Measurements from ENCODE around the gene MGARP.

- TF ChIP-seq, protein P1, sequence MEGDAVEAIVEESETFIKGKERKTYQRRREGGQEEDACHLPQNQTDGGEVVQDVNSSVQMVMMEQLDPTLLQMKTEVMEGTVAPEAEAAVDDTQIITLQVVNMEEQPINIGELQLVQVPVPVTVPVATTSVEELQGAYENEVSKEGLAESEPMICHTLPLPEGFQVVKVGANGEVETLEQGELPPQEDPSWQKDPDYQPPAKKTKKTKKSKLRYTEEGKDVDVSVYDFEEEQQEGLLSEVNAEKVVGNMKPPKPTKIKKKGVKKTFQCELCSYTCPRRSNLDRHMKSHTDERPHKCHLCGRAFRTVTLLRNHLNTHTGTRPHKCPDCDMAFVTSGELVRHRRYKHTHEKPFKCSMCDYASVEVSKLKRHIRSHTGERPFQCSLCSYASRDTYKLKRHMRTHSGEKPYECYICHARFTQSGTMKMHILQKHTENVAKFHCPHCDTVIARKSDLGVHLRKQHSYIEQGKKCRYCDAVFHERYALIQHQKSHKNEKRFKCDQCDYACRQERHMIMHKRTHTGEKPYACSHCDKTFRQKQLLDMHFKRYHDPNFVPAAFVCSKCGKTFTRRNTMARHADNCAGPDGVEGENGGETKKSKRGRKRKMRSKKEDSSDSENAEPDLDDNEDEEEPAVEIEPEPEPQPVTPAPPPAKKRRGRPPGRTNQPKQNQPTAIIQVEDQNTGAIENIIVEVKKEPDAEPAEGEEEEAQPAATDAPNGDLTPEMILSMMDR (IDR thresholded peaks at IDR 0.05; ENCODE audit: low read depth, low read length): no peak
- TF ChIP-seq POLR2A (IDR thresholded peaks at IDR 0.05; ENCODE audit: extremely low read depth, insufficient read length): no peak
Observed at GRCh38 chr4:139242511-139243051, 37.4 kb downstream of the MGARP start.
